ENCODE measurements around the gene CLDN6.

The CLDN6 gene

DNA sequence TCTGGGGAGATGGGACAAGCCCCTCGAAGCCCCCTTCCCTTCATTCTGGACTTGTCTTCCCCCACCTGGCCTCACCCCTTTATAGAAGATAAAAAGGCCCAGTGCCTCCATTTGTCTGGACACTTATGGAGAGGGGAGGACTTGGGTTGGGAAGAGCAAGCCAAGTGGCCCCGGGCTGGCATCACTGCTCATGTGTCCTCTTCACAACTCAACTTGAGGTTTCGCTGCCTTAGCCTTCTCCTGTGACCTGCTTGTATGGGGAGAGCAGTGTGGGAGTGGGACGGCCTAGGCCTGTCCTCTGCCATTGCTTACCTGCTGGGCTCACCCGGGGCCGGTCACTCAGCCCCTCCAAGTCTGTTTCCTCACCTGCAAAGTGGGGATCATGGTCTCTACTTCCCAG, 47.4 kb downstream of the CLDN6 start:
- no peak for DNase-seq (ENCODE audit: low read depth)

- DNase-seq (ENCODE audit: low read depth) = peak; percentile 24
These were observed 48.1 kb downstream of the CLDN6 start for GRCh38 chr16:2969545-2970521.

DNA sequence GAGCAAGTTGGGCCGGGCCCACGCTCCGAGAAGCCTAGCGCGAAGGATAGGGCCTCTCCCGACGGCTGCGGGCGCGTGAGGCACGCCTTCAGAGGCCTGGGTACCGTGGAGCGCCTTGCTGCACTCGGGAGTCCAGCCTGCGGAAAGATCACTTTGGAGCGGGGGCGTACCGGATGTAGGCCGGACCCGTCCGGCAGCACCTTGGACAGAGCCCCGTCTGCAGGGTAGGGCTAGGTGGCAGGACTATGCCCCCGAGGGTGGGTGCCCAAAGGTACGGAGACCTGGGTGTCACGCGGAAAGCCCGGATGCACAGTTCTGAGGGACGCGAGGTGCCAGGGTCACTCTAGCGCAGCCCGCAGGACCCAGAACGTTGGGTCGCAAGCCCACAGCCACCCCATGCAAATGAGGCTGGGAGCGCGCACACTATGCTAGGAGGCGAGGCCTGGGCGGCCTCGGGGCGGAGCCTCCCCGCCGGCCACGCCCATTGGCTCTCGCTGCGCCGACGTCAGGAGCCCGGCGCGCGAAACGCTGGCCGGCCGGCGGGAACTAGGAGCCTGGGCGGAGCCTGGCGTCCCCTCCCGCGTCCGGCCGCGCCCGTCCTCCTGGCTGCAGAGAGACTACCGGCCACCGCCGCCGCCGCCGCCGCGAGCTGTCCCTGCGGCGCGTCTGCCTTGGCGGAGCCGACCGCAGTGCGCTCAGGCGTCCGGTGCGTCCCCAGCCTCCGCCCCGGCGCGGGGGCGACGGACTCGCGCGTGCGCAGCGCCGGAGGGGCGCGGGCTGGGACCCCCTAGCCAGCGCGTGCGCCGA, 49.0 kb downstream of the CLDN6 start, which contains the start of gene PAQR4:
Gene PAQR4 (plus strand): TSS at position 611 of the 807 bp plus-strand sequence. CDS start 327 bp downstream, outside the sequence.
- DNase-seq (ENCODE audit: low read depth) = peak; percentile 39

GRCh38 chr16:2968368-2968737, 49.6 kb downstream of the CLDN6 start:
- DNase-seq (ENCODE audit: low read depth) = no peak

DNA sequence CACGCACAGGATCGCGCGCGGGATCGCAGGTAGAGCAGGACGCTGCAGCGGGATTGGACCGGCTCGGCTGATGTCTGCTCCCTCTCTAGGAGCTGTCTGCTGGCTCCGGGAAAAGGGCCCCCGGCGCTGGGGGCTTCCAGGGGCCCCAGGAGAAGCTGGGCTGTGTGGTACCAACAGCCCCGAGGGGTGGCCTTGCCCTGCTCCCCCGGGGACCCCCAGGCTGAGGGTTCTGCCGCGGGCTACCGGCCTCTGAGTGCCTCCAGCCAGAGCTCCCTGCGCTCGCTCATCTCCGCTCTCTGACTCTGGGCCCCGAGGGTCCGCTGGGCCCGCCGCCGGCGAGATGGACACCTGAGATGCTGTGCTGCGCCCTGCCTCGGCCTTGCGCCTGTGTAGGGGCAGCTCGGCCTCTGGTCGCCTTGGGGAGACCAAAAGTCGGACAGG, 50.2 kb downstream of the CLDN6 start:
- no peak for DNase-seq (ENCODE audit: low read depth)

DNA sequence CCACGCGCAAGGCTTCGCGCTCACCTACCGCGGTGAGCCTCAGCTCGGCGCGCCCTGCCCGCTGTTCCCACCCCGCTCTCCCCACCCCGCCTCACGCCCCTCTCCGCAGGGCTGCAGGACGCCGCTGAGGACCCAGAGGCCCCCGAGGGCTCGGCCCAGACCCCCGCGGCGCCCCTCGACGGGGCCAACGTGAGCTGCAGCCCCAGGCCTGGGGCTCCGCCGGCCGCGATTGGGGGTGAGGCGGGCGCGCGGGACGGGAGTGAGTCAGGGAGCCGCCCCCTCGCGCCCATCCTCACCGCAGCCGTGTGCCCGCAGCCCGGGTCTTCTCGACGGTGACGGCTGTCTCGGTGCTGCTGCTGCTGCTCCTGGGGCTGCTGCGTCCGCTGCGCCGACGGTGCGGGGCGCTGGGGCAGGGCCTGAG, 50.8 kb downstream of the CLDN6 start:
- DNase-seq (ENCODE audit: low read depth) = no peak

DNA sequence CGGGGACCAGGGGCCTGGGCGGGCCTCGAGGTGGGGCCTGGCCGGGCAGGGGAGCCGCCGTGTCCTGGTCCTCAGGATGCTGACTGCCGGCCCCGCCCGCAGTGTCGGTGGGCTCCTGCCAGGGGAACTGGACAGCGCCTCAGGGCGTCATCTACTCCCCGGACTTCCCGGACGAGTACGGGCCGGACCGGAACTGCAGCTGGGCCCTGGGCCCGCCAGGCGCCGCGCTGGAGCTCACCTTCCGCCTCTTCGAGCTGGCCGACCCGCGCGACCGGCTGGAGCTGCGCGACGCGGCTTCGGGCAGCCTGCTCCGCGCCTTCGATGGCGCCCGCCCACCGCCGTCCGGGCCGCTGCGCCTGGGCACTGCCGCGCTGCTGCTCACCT, 51.2 kb downstream of the CLDN6 start:
- DNase-seq (ENCODE audit: low read depth) = no peak

- DNase-seq (ENCODE audit: low read depth) = no peak
These were observed 51.8 kb downstream of the CLDN6 start for GRCh38 chr16:2966043-2966807.
